Fibroblast of lung (primary cell): ENCODE results near the gene GPR137. TPM values are rescaled to one million over a fixed set of nuclear protein-coding genes. Genes with fewer than 3 reads are reported as not detected.

Experiments used
- DNase-seq, 2 donors: peaks; one replicate each; pipeline versions ENCODE4 v3.0.0 to v3.0.0-alpha.2; 2010; ENCODE audit warnings: low read depth in 2 of 2
- H2AFZ ChIP-seq: 2 replicates; pipeline ENCODE4 v1.5.1; 2012; ENCODE audit warnings: low read length, control low read depth, inconsistent platforms
- H3K27ac ChIP-seq: 2 replicates; pipeline ENCODE4 v1.5.1; 2011; ENCODE audit warnings: low read length, control low read depth; ENCODE audit not compliant: insufficient read depth
- H3K27me3 ChIP-seq: 2 replicates; pipeline ENCODE4 v1.5.1; 2011; ENCODE audit warnings: mild to moderate bottlenecking, low read length; ENCODE audit not compliant: control insufficient read depth, insufficient read depth
- H3K36me3 ChIP-seq: 2 replicates; pipeline ENCODE4 v1.5.1; 2011; ENCODE audit warnings: low read length; ENCODE audit not compliant: control insufficient read depth, insufficient read depth
- H3K4me1 ChIP-seq: 2 replicates; pipeline ENCODE4 v1.5.1; 2011; ENCODE audit warnings: low read length; ENCODE audit not compliant: control insufficient read depth, insufficient read depth; ENCODE audit errors: extremely low read depth
- H3K4me2 ChIP-seq: 2 replicates; pipeline ENCODE4 v1.5.1; 2011; ENCODE audit warnings: low read length, control low read depth; ENCODE audit not compliant: insufficient read depth; ENCODE audit errors: extremely low read depth
- H3K4me3 ChIP-seq, 4 experiments: fragments of 200-600 bp in 1 of 4; sonication (generic) in 1 of 4; replicated peaks in 1 of 4; 2 replicates each; pipeline ENCODE4 v1.5.1; 2011 to 2016; ENCODE audit warnings: low read length in 4 of 4, low read depth in 3 of 4, mild to moderate bottlenecking in 3 of 4, control low read depth in 2 of 4, inconsistent platforms in 1 of 4, mixed read lengths in 1 of 4; ENCODE audit not compliant: insufficient read depth in 1 of 4; ENCODE audit errors: control extremely low read depth in 1 of 4
- H3K79me2 ChIP-seq: 2 replicates; pipeline ENCODE4 v1.5.1; 2012; ENCODE audit warnings: mild to moderate bottlenecking, low read length, inconsistent platforms; ENCODE audit not compliant: control insufficient read depth, insufficient read depth
- H3K9ac ChIP-seq: 2 replicates; pipeline ENCODE4 v1.5.1; 2011; ENCODE audit warnings: mild to moderate bottlenecking, low read length, control low read depth; ENCODE audit not compliant: insufficient read depth
- H3K9me3 ChIP-seq: 2 replicates; pipeline ENCODE4 v1.5.1; 2012; ENCODE audit warnings: low read depth, low read length; ENCODE audit not compliant: control insufficient read depth, insufficient read depth
- H4K20me1 ChIP-seq: 2 replicates; pipeline ENCODE4 v1.5.1; 2011; ENCODE audit warnings: low read length; ENCODE audit not compliant: control insufficient read depth, insufficient read depth; ENCODE audit errors: extremely low read depth
- CTCF ChIP-seq, 2 donors: IDR thresholded peaks in 1 of 2; conservative IDR thresholded peaks in 1 of 2; 1 replicate in 1 of 2; 2 replicates in 1 of 2; pipeline ENCODE4 v1.5.1; 2011 to 2012; ENCODE audit warnings: low read length in 2 of 2, control low read depth in 1 of 2, inconsistent platforms in 1 of 2, low read depth in 1 of 2, mild to moderate bottlenecking in 1 of 2
- EZH2 ChIP-seq: IDR thresholded peaks from 2 replicates; pipeline ENCODE4 v1.5.1; 2012; ENCODE audit warnings: low read length, control low read depth, mild to moderate bottlenecking; ENCODE audit errors: missing control alignments
- polyA plus RNA-seq, 2 donors: library from polyadenylated mRNA; depleted of rRNA in 1 of 2; stranded (reverse) in 1 of 2; unstranded in 1 of 2; fragments of >200 nt; gene quantifications; 2 replicates each; pipeline ENCODE4 v1.2.1, GENCODE V29; 2011 to 2012; ENCODE audit warnings: missing spikeins in 1 of 2
- total RNA-seq: library from RNA; depleted of rRNA; stranded (reverse); fragments of >200 nt; gene quantifications from 2 replicates; pipeline ENCODE4 v1.2.1, GENCODE V29; 2014

Gene GPR137
- total and polyA plus RNA-seq, 2 donors (not counting 1 experiment from before 2014, with no cell fraction given), result 10.7 to 10.9 TPM

- Histone ChIP-seq H3K4me2 (no peak overlapping the region), H3K36me3 (peaks cover 6% of the 10 kb centered on the region), H3K4me3 (no peak overlapping the region), H2AFZ (no peak overlapping the region), H3K79me2 (peaks cover 3% of the 10 kb centered on the region), H3K9me3 (no peaks in the 10 kb centered on the region), H3K27ac (no peak overlapping the region), H3K9ac (no peak overlapping the region), H3K27me3 (no peaks in the 10 kb centered on the region), H4K20me1 (no peaks in the 10 kb centered on the region), H3K4me1 (no peaks in the 10 kb centered on the region)
- no peak for DNase-seq
- no peak for TF ChIP-seq EZH2
- no peak for TF ChIP-seq CTCF (conservative IDR thresholded peaks at IDR 0.05 in 1 of 2, IDR thresholded peaks at IDR 0.05 in 1 of 2; ENCODE audit: low read depth in 1 of 2, low read length in 2 of 2)
These were observed 7.0 kb upstream of the GPR137 start for GRCh38 chr11:64278576-64279190.

GRCh38 chr11:64281957-64282770 lies 3.5 kb upstream of the GPR137 start:
- Histone ChIP-seq H3K27ac (no peak overlapping the region), H2AFZ (no peak overlapping the region), H3K9me3 (no peaks in the 10 kb centered on the region), H4K20me1 (no peaks in the 10 kb centered on the region), H3K36me3 (peaks cover 3% of the 10 kb centered on the region), H3K4me3 (no peak overlapping the region), H3K9ac (no peak overlapping the region), H3K4me2 (no peak overlapping the region), H3K79me2 (peaks cover 4% of the 10 kb centered on the region), H3K27me3 (no peaks in the 10 kb centered on the region), H3K4me1 (peaks cover 7% of the 10 kb centered on the region)
- no peak for DNase-seq
- TF ChIP-seq CTCF (conservative IDR thresholded peaks at IDR 0.05 in 1 of 2, IDR thresholded peaks at IDR 0.05 in 1 of 2; ENCODE audit: low read depth in 1 of 2, low read length in 2 of 2), result no peak
- TF ChIP-seq EZH2, result no peak

- no peaks in the 10 kb centered on the region for H3K9me3 ChIP-seq
- no peak for DNase-seq
- no peak overlapping the region for H3K27ac ChIP-seq
- no peaks in the 10 kb centered on the region for H4K20me1 ChIP-seq
- peaks cover 7% of the 10 kb centered on the region for H3K4me1 ChIP-seq
- peak overlapping the region in 1 of 4 experiments; percentile 85 for H3K4me3 ChIP-seq
- no peaks in the 10 kb centered on the region for H3K27me3 ChIP-seq
- peak overlapping the region; percentile 60 for H3K4me2 ChIP-seq
- H3K36me3 ChIP-seq, result peaks cover 3% of the 10 kb centered on the region
- H3K79me2 ChIP-seq, result peaks cover 4% of the 10 kb centered on the region
- H3K9ac ChIP-seq, result no peak overlapping the region
- no peak for TF ChIP-seq CTCF (conservative IDR thresholded peaks at IDR 0.05 in 1 of 2, IDR thresholded peaks at IDR 0.05 in 1 of 2; ENCODE audit: low read depth in 1 of 2, low read length in 2 of 2)
- TF ChIP-seq EZH2, result no peak
- H2AFZ ChIP-seq, result no peak overlapping the region
These were observed 2.6 kb upstream of the GPR137 start for GRCh38 chr11:64283092-64283491.
